Neural cell (in vitro differentiated cells): ENCODE data around the gene HPS5. TPM values are rescaled to one million over a fixed set of nuclear protein-coding genes. Genes with fewer than 3 reads are reported as not detected.

Experiments
- H2AFZ ChIP-seq: fragments of 200-600, 300-800 bp; sonication (generic), shearing (Covaris generic); 2 replicates; pipeline ENCODE4 v1.6.0; 2014; ENCODE audit warnings: low read depth, mild to moderate bottlenecking, antibody characterized with exemption, low read length, moderate library complexity
- H3F3A ChIP-seq: fragments of 200-600 bp; shearing (Covaris generic); 2 replicates; pipeline ENCODE4 v1.6.1; 2016; ENCODE audit warnings: mild to moderate bottlenecking, moderate library complexity, mixed read lengths, antibody characterized with exemption, low read length; ENCODE audit not compliant: insufficient read depth, poor library complexity, severe bottlenecking
- H3K27ac ChIP-seq: fragments of 200-600, 300-800 bp; sonication (generic), shearing (Covaris generic); 2 replicates; pipeline ENCODE4 v1.5.1; 2014; ENCODE audit warnings: mild to moderate bottlenecking, low read length, moderate library complexity
- H3K27me3 ChIP-seq: fragments of 300-800, 200-600 bp; sonication (generic), shearing (Covaris generic); 2 replicates; pipeline ENCODE4 v1.6.0; 2014; ENCODE audit warnings: mild to moderate bottlenecking, low read depth, low read length, moderate library complexity; ENCODE audit not compliant: insufficient read depth
- H3K36me3 ChIP-seq: fragments of 300-800, 200-600 bp; sonication (generic), shearing (Covaris generic); 2 replicates; pipeline ENCODE4 v1.5.1; 2014; ENCODE audit warnings: mild to moderate bottlenecking, antibody characterized with exemption, low read length, moderate library complexity; ENCODE audit not compliant: insufficient read depth
- H3K4me2 ChIP-seq: fragments of 300-800, 200-600 bp; sonication (generic), shearing (Covaris generic); 2 replicates; pipeline ENCODE4 v1.6.0; 2014; ENCODE audit warnings: mild to moderate bottlenecking, low read length
- H3K4me3 ChIP-seq: fragments of 300-800, 200-600 bp; sonication (generic), shearing (Covaris generic); 2 replicates; pipeline ENCODE4 v1.5.1; 2014; ENCODE audit warnings: mild to moderate bottlenecking, low read length, moderate library complexity
- H3K79me2 ChIP-seq: fragments of 200-600 bp; shearing (Covaris generic); replicated peaks from 2 replicates; pipeline ENCODE4 v1.6.0; 2014; ENCODE audit warnings: mild to moderate bottlenecking, low read length, moderate library complexity; ENCODE audit not compliant: insufficient read depth
- H3K9ac ChIP-seq: fragments of 300-800, 200-600 bp; sonication (generic), shearing (Covaris generic); 2 replicates; pipeline ENCODE4 v1.6.1; 2016; ENCODE audit warnings: mild to moderate bottlenecking, low read length, mixed read lengths
- H3K9me2 ChIP-seq: fragments of 200-600 bp; shearing (Covaris generic); 2 replicates; pipeline ENCODE4 v1.6.1; 2016; ENCODE audit warnings: mild to moderate bottlenecking, low read length, mixed read lengths; ENCODE audit not compliant: insufficient read depth
- H3K9me3 ChIP-seq: fragments of 200-600, 300-800 bp; sonication (generic), shearing (Covaris generic); 2 replicates; pipeline ENCODE4 v1.6.1; 2016; ENCODE audit warnings: mild to moderate bottlenecking, mixed run types, low read length, moderate library complexity, mixed read lengths
- H4K20me1 ChIP-seq: fragments of 200-600 bp; shearing (Covaris generic); 2 replicates; pipeline ENCODE4 v1.6.1; 2016; ENCODE audit warnings: mild to moderate bottlenecking, mixed run types; ENCODE audit not compliant: insufficient read depth
- CTCF ChIP-seq: fragments of 450-650 bp; IDR thresholded peaks from 2 replicates; pipeline ENCODE4 v1.5.1; 2014; ENCODE audit warnings: antibody characterized with exemption, mild to moderate bottlenecking, moderate library complexity; ENCODE audit not compliant: poor library complexity, severe bottlenecking
- EP300 ChIP-seq: fragments of 450-650 bp; conservative IDR thresholded peaks from 2 replicates; pipeline ENCODE4 v1.6.1; 2014; ENCODE audit warnings: antibody characterized with exemption, mild to moderate bottlenecking, moderate library complexity; ENCODE audit not compliant: poor library complexity, severe bottlenecking
- EZH2 ChIP-seq: fragments of 200-600, 300-800 bp; shearing (Covaris generic), sonication (generic); IDR thresholded peaks from 2 replicates; pipeline ENCODE4 v1.6.1; 2014; ENCODE audit warnings: antibody characterized with exemption, low read length, borderline replicate concordance, mild to moderate bottlenecking; ENCODE audit not compliant: insufficient read depth, poor library complexity, severe bottlenecking
- MXI1 ChIP-seq: fragments of 450-650 bp; conservative IDR thresholded peaks from 2 replicates; pipeline ENCODE4 v1.6.1; 2014; ENCODE audit warnings: antibody characterized with exemption, mild to moderate bottlenecking; ENCODE audit not compliant: poor library complexity, severe bottlenecking
- POLR2AphosphoS5 ChIP-seq: IDR thresholded peaks from 2 replicates; pipeline ENCODE4 v1.6.1; 2012
- RAD21 ChIP-seq: fragments of 450-650 bp; conservative IDR thresholded peaks from 2 replicates; pipeline ENCODE4 v1.6.1; 2014; ENCODE audit warnings: antibody characterized with exemption, mild to moderate bottlenecking, moderate library complexity
- REST ChIP-seq: IDR thresholded peaks from 2 replicates; pipeline ENCODE4 v1.6.1; 2012; ENCODE audit warnings: borderline replicate concordance
- SMC3 ChIP-seq: fragments of 450-650 bp; conservative IDR thresholded peaks from 2 replicates; pipeline ENCODE4 v1.6.1; 2014; ENCODE audit warnings: antibody characterized with exemption, mild to moderate bottlenecking, moderate library complexity; ENCODE audit not compliant: poor library complexity
- TAF1 ChIP-seq: IDR thresholded peaks from 2 replicates; pipeline ENCODE4 v1.6.1; 2012; ENCODE audit warnings: low read depth
- polyA plus RNA-seq: library from polyadenylated mRNA; depleted of rRNA; stranded (reverse); fragments of >200 nt; gene quantifications from 2 replicates; pipeline ENCODE4 v1.2.3, GENCODE V29; 2014

Gene HPS5
- polyA plus RNA-seq, 1 donor from 2014 or later = 28.5 TPM

- Histone ChIP-seq H3K9ac (no peak overlapping the region), H3K79me2 (no peaks in the 10 kb centered on the region), H3K27ac (no peak overlapping the region), H3F3A (no peaks in the 10 kb centered on the region), H3K9me3 (no peaks in the 10 kb centered on the region), H2AFZ (no peak overlapping the region), H3K36me3 (peaks cover 13% of the 10 kb centered on the region), H4K20me1 (no peaks in the 10 kb centered on the region), H3K9me2 (no peaks in the 10 kb centered on the region), H3K27me3 (no peaks in the 10 kb centered on the region), H3K4me3 (no peak overlapping the region), H3K4me2 (no peak overlapping the region)
- no peak for TF ChIP-seq POLR2AphosphoS5
Measured at GRCh38 chr11:18365741-18366140, 43.8 kb upstream of the HPS5 start.

GRCh38 chr11:18364495-18365073 is 42.6 kb upstream of the HPS5 start:
- Histone ChIP-seq H2AFZ (no peak overlapping the region), H3K36me3 (peaks cover 13% of the 10 kb centered on the region), H3F3A (no peaks in the 10 kb centered on the region), H3K27me3 (no peaks in the 10 kb centered on the region), H3K4me2 (no peak overlapping the region), H3K9me2 (no peaks in the 10 kb centered on the region), H3K27ac (no peak overlapping the region), H4K20me1 (no peaks in the 10 kb centered on the region), H3K4me3 (no peak overlapping the region), H3K9me3 (no peaks in the 10 kb centered on the region), H3K9ac (no peak overlapping the region), H3K79me2 (no peaks in the 10 kb centered on the region)
- TF ChIP-seq MXI1 = no peak

GRCh38 chr11:18361154-18361553 is 39.2 kb upstream of the HPS5 start:
- Histone ChIP-seq H2AFZ (no peak overlapping the region), H3K4me2 (no peak overlapping the region), H3K27ac (no peak overlapping the region), H3K9me2 (no peaks in the 10 kb centered on the region), H3K36me3 (peaks cover 16% of the 10 kb centered on the region), H3K9ac (no peak overlapping the region), H3K27me3 (no peaks in the 10 kb centered on the region), H3K79me2 (no peaks in the 10 kb centered on the region), H3K9me3 (no peaks in the 10 kb centered on the region), H3F3A (no peaks in the 10 kb centered on the region), H3K4me3 (no peak overlapping the region), H4K20me1 (no peaks in the 10 kb centered on the region)
- TF ChIP-seq MXI1 (no peak), TAF1 (no peak), CTCF (no peak), POLR2AphosphoS5 (no peak), REST (no peak), EP300 (no peak), RAD21 (no peak), SMC3 (no peak), EZH2 (no peak)
